Nephron progenitor cell (in vitro differentiated cells): ENCODE results near the gene IFI27L1.

Experiments
- DNase-seq: peaks from one replicate; pipeline ENCODE4 v3.0.0; 2021
- H3K27ac Mint-ChIP-seq: 2 replicates; pipeline ENCODE4 v1.8.0; 2021; ENCODE audit warnings: mild to moderate bottlenecking, moderate library complexity, mixed read lengths
- H3K27me3 Mint-ChIP-seq: 2 replicates; pipeline ENCODE4 v1.8.0; 2021; ENCODE audit warnings: mild to moderate bottlenecking, low read depth, mixed read lengths; ENCODE audit not compliant: poor library complexity
- H3K36me3 Mint-ChIP-seq: 2 replicates; pipeline ENCODE4 v1.8.0; 2021; ENCODE audit warnings: low read depth, mixed read lengths
- H3K4me1 Mint-ChIP-seq: 2 replicates; pipeline ENCODE4 v1.8.0; 2021; ENCODE audit warnings: mixed read lengths
- H3K4me3 Mint-ChIP-seq: 2 replicates; pipeline ENCODE4 v1.8.0; 2021; ENCODE audit warnings: mild to moderate bottlenecking, moderate library complexity, mixed read lengths
- H3K9me3 Mint-ChIP-seq: 2 replicates; pipeline ENCODE4 v1.8.0; 2021; ENCODE audit warnings: mild to moderate bottlenecking, moderate library complexity, mixed read lengths
- TF ChIP-seq, protein P1 (sequence below): fragments of 200-600 bp; sonication (generic); IDR thresholded peaks from 2 replicates; pipeline ENCODE4 v1.5.0; 2021; ENCODE audit warnings: antibody characterized with exemption

IFI27L1 gene

DNA sequence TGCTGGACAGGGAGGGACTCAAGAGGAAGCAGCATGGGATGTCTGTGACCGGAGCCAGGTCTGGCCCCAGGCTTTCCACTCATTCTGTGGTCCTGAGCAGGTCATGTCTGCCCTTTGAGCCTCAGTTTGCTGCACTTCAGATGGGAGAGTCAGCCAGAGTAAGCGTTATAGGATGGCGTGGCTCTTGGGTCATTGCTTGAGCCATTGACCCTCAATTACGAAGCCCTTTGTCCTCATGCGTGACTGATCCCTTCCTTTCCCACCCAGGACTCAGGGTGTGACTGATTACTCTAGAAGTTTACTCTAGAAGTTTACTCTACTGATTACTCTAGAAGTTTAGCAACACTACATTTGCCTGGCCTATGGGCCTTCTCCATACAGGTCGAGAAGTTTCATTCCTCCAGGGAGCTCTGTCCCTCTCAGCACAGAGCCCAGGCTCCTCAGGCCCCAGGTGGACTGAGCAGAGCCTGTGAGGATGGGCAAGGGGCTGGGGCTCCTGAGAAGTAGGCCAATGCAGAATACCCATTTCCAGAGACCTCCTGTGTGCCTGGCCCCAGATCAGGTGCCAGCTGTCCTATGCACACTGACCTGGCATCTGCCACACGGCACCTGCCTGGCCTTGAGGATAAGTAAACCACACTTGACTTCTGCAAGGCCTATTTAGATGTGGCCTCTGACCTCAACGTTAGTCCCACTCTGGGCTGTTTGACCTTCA, 21.8 kb downstream of the IFI27L1 start:
- Mint-ChIP-seq H3K4me1 (peaks cover 24% of the 10 kb centered on the region), H3K36me3 (peaks cover 15% of the 10 kb centered on the region), H3K27me3 (no peaks in the 10 kb centered on the region), H3K4me3 (no peak overlapping the region), H3K27ac (no peak overlapping the region), H3K9me3 (no peaks in the 10 kb centered on the region)
- no peak for DNase-seq
- TF ChIP-seq, protein P1, sequence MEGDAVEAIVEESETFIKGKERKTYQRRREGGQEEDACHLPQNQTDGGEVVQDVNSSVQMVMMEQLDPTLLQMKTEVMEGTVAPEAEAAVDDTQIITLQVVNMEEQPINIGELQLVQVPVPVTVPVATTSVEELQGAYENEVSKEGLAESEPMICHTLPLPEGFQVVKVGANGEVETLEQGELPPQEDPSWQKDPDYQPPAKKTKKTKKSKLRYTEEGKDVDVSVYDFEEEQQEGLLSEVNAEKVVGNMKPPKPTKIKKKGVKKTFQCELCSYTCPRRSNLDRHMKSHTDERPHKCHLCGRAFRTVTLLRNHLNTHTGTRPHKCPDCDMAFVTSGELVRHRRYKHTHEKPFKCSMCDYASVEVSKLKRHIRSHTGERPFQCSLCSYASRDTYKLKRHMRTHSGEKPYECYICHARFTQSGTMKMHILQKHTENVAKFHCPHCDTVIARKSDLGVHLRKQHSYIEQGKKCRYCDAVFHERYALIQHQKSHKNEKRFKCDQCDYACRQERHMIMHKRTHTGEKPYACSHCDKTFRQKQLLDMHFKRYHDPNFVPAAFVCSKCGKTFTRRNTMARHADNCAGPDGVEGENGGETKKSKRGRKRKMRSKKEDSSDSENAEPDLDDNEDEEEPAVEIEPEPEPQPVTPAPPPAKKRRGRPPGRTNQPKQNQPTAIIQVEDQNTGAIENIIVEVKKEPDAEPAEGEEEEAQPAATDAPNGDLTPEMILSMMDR: no peak

DNA sequence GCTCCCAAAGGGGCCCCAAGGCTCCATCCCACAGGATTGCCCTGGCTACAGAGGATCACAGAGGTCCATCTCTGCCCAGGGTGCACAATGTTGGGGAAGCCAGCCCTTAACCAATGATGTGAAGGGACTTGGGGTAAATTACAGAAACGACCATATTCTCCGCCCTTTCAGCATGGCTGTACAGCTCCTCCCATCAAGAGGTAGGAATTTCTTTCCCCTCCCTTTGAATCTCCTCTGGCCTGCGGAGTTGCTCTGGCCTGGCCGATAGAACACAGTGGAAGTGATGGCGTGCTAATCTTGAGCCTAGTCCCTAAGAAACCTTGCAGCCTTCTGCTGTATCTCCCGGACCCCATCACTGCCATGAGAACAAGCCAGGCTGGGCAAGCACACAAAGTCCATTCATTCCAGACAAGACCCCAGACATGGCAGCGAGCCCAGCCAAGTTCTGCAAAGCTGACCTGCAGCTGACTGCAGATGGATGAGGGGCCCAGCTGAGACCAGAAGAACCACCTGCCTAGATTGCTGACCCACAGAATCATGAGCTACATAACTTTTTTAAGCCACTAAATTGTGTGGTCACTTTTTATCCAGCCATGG, 22.5 kb downstream of the IFI27L1 start:
- peak overlapping the region; percentile 77 for H3K27ac Mint-ChIP-seq
- H3K4me1 Mint-ChIP-seq: peaks cover 22% of the 10 kb centered on the region
- DNase-seq: no peak
- H3K27me3 Mint-ChIP-seq: no peaks in the 10 kb centered on the region
- no peaks in the 10 kb centered on the region for H3K9me3 Mint-ChIP-seq
- no peak overlapping the region for H3K4me3 Mint-ChIP-seq
- TF ChIP-seq, protein P1: no peak
- peaks cover 17% of the 10 kb centered on the region for H3K36me3 Mint-ChIP-seq

DNA sequence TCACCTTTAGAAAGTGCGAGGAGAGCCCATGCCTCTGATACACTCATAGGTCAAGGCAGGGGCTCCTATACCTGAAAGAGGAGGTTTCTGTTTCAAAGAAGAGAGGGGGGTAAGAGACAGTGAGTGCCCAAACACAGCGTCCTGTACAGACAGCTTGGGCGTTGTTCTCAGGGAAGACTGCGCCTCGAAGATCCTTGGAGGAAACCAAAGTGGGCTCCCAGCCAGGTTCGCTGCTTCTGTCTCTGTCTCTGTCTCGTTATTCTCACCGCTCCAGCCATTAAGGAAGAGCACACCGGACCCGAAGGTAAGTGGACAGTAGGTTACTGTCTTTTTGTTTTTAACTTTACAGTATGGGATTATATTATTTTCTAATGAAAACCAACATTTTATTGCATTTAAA, 23.6 kb downstream of the IFI27L1 start:
- Mint-ChIP-seq H3K27me3 (peaks cover 3% of the 10 kb centered on the region), H3K36me3 (peaks cover 17% of the 10 kb centered on the region), H3K4me1 (peaks cover 16% of the 10 kb centered on the region), H3K27ac (no peak overlapping the region), H3K9me3 (no peaks in the 10 kb centered on the region), H3K4me3 (no peak overlapping the region)
- no peak for DNase-seq
- TF ChIP-seq, protein P1: no peak

DNA sequence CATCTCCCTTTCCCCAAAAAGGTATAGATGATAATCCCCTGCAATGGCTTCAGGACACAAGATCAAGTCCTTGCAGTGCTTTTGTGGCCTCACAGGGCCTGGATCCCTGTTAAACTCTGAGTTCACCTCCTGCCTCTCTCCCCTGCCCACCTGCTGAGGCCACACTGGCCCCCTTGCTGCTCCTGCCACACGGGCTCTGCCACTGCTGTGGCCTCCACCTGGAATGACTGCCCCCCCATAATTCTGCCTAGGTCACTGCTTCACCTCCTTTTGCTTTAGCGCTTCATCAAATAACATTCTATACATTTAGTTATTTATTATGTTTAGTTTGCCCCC, 28.8 kb downstream of the IFI27L1 start:
- no peaks in the 10 kb centered on the region for H3K9me3 Mint-ChIP-seq
- H3K27me3 Mint-ChIP-seq: peaks cover 3% of the 10 kb centered on the region
- no peak overlapping the region for H3K27ac Mint-ChIP-seq
- no peak for DNase-seq
- TF ChIP-seq, protein P1: no peak
- peaks cover 43% of the 10 kb centered on the region for H3K4me1 Mint-ChIP-seq
- H3K36me3 Mint-ChIP-seq: peaks cover 17% of the 10 kb centered on the region
- H3K4me3 Mint-ChIP-seq: no peak overlapping the region

DNA sequence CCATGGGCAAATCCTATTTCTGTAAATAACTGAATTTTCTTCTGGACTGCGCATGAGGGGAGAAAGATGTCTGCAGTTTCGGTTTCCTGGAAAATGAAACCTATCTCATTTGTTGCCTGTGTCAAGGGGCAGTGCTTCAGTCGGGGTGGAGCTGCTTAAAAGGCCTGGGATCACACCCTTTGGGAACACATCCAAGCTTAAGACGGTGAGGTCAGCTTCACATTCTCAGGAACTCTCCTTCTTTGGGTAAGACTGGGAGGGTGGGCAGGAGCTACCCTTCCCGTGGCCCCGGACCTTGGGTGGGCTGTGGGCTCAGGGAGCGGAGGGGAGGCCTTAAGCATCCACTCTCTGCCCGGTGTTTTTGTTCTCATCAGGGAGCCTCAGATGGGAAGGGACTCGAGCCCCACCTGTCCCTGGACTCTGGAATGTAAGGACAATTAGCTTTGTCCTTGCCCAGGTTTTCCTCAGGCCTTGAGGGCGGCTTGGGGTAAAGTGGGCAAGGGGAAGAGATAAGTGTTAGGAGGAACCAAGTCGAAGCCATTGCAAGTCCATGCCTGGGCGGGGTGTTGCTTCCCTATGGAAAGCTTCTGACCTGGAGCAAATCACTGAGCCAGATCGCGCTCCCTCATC, 29.6 kb downstream of the IFI27L1 start, which contains the start of gene IFI27:
TSS of gene IFI27 (plus strand) at position 185 of the 630 bp plus-strand sequence.
- TF ChIP-seq, protein P1: no peak
- H3K4me3 Mint-ChIP-seq: no peak within 1 kb of the TSS
- peaks cover 17% of the 10 kb centered on the region for H3K36me3 Mint-ChIP-seq
- no peak for DNase-seq
- H3K27ac Mint-ChIP-seq: peak within 1 kb of the TSS; percentile 37
- H3K9me3 Mint-ChIP-seq: no peaks in the 10 kb centered on the region
- H3K27me3 Mint-ChIP-seq: peaks cover 3% of the 10 kb centered on the region
- H3K4me1 Mint-ChIP-seq: peaks cover 50% of the 10 kb centered on the region
